ENCODE results near the gene RALGAPB. TPM values are rescaled to one million over a fixed set of nuclear protein-coding genes. Genes with fewer than 3 reads are reported as not detected.

The RALGAPB gene
- total and polyA plus RNA-seq, 3 donors from 2014 or later, result 49.9 to 64.7 (median 52.6) TPM

GRCh38 chr20:38615283-38615682 lies 142.6 kb downstream of the RALGAPB start:
- Histone ChIP-seq H3K27ac (no peak overlapping the region), H3K4me3 (no peak overlapping the region), H3K36me3 (ENCODE audit: low read depth, missing control alignments) (no peaks in the 10 kb centered on the region), H3K9me3 (no peaks in the 10 kb centered on the region), H3K27me3 (no peaks in the 10 kb centered on the region), H3K4me1 (no peaks in the 10 kb centered on the region)
- no peak for DNase-seq
- 88 to 91% methylated on average over 15 of the region's 15 CpGs for WGBS, 2 donors
- intact Hi-C loops (cut with DNase I; ENCODE audit: low total_unique reads), result no loop called here
- TF ChIP-seq POLR2A (IDR thresholded peaks at IDR 0.05) (no peak), CTCF (IDR thresholded peaks at IDR 0.05) (no peak)

GRCh38 chr20:38616457-38616856 lies 143.8 kb downstream of the RALGAPB start:
- WGBS, 2 donors, result 87 to 93% methylated on average over 4 of the region's 4 CpGs
- no peak overlapping the region for H3K4me3 ChIP-seq
- DNase-seq, result no peak
- H3K27me3 ChIP-seq, result no peaks in the 10 kb centered on the region
- H3K9me3 ChIP-seq, result no peaks in the 10 kb centered on the region
- H3K27ac ChIP-seq, result no peak overlapping the region
- no peaks in the 10 kb centered on the region for H3K36me3 ChIP-seq (ENCODE audit: low read depth, missing control alignments)
- no peaks in the 10 kb centered on the region for H3K4me1 ChIP-seq
- intact Hi-C loops (cut with DNase I; ENCODE audit: low total_unique reads), result no loop called here
- TF ChIP-seq CTCF (IDR thresholded peaks at IDR 0.05), result no peak
- no peak for TF ChIP-seq POLR2A (IDR thresholded peaks at IDR 0.05)

- TF ChIP-seq POLR2A (IDR thresholded peaks at IDR 0.05) (no peak), CTCF (IDR thresholded peaks at IDR 0.05) (no peak)
Measured at GRCh38 chr20:38617011-38617829, 144.6 kb downstream of the RALGAPB start.

GRCh38 chr20:38617830-38618196 lies 145.2 kb downstream of the RALGAPB start:
- no peaks in the 10 kb centered on the region for H3K4me1 ChIP-seq
- H3K9me3 ChIP-seq, result no peaks in the 10 kb centered on the region
- H3K27ac ChIP-seq, result no peak overlapping the region
- H3K36me3 ChIP-seq (ENCODE audit: low read depth, missing control alignments), result no peaks in the 10 kb centered on the region
- intact Hi-C loops (cut with DNase I; ENCODE audit: low total_unique reads), result no loop called here
- no peak for TF ChIP-seq CTCF (IDR thresholded peaks at IDR 0.05)
- TF ChIP-seq POLR2A (IDR thresholded peaks at IDR 0.05), result no peak
- no peak overlapping the region for H3K4me3 ChIP-seq
- H3K27me3 ChIP-seq, result no peaks in the 10 kb centered on the region
- no peak for DNase-seq
- 87 to 90% methylated on average over 4 of the region's 4 CpGs for WGBS, 2 donors

More at GRCh38 chr20:38617011-38617829, 144.6 kb downstream of the RALGAPB start:
- DNase-seq, result no peak
- WGBS, 2 donors, result 81 to 87% methylated on average over 10 to 16 of the region's 16 CpGs
- no peaks in the 10 kb centered on the region for H3K36me3 ChIP-seq (ENCODE audit: low read depth, missing control alignments)
- intact Hi-C loops (cut with DNase I; ENCODE audit: low total_unique reads), result no loop called here
- no peak overlapping the region for H3K27ac ChIP-seq
- H3K9me3 ChIP-seq, result no peaks in the 10 kb centered on the region
- H3K4me3 ChIP-seq, result no peak overlapping the region
- H3K27me3 ChIP-seq, result no peaks in the 10 kb centered on the region
- H3K4me1 ChIP-seq, result no peaks in the 10 kb centered on the region

GRCh38 chr20:38620441-38620840 lies 147.8 kb downstream of the RALGAPB start:
- 66 to 78% methylated on average over 9 of the region's 9 CpGs for WGBS, 2 donors
- no peaks in the 10 kb centered on the region for H3K4me1 ChIP-seq
- DNase-seq, result no peak

More at GRCh38 chr20:38620441-38620840, 147.8 kb downstream of the RALGAPB start:
- H3K4me3 ChIP-seq, result no peak overlapping the region
- TF ChIP-seq POLR2A (IDR thresholded peaks at IDR 0.05), result no peak
- TF ChIP-seq CTCF (IDR thresholded peaks at IDR 0.05), result no peak
- H3K27ac ChIP-seq, result no peak overlapping the region
- H3K36me3 ChIP-seq (ENCODE audit: low read depth, missing control alignments), result no peaks in the 10 kb centered on the region
- intact Hi-C loops (cut with DNase I; ENCODE audit: low total_unique reads), result no loop called here
- H3K9me3 ChIP-seq, result no peaks in the 10 kb centered on the region
- H3K27me3 ChIP-seq, result no peaks in the 10 kb centered on the region

All from testis (tissue), 3 donors.